ENCODE results near the gene SPATA31E1.

- TF ChIP-seq, protein P1, sequence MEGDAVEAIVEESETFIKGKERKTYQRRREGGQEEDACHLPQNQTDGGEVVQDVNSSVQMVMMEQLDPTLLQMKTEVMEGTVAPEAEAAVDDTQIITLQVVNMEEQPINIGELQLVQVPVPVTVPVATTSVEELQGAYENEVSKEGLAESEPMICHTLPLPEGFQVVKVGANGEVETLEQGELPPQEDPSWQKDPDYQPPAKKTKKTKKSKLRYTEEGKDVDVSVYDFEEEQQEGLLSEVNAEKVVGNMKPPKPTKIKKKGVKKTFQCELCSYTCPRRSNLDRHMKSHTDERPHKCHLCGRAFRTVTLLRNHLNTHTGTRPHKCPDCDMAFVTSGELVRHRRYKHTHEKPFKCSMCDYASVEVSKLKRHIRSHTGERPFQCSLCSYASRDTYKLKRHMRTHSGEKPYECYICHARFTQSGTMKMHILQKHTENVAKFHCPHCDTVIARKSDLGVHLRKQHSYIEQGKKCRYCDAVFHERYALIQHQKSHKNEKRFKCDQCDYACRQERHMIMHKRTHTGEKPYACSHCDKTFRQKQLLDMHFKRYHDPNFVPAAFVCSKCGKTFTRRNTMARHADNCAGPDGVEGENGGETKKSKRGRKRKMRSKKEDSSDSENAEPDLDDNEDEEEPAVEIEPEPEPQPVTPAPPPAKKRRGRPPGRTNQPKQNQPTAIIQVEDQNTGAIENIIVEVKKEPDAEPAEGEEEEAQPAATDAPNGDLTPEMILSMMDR (IDR thresholded peaks at IDR 0.05; ENCODE audit: low read length): peak; percentile 28; the same call in 1 of the 2 replicates
- no peak for TF ChIP-seq EZH2 (IDR thresholded peaks at IDR 0.05; ENCODE audit: borderline replicate concordance, low read length)
Measured at GRCh38 chr9:87834357-87834756, 48.3 kb upstream of the SPATA31E1 start.

Measured in OCI-LY1 (cell line).